HepG2 (cell line): Measurements from ENCODE around the gene ZNRF3. TPM values are rescaled to one million over a fixed set of nuclear protein-coding genes. Genes with fewer than 3 reads are reported as not detected.

Experiments
- CREB1 ChIP-seq, 2 experiments: fragments of 450-650 bp in 1 of 2; IDR thresholded peaks; 2 replicates each; pipeline ENCODE4 v1.6.1; 2016 to 2017; ENCODE audit warnings: control low read depth in 1 of 2, mild to moderate bottlenecking in 1 of 2, missing compliant biosample characterization in 1 of 2, missing genetic modification characterization in 1 of 2
- ESRRA ChIP-seq: sonication (generic); formaldehyde crosslinking; IDR thresholded peaks from 2 replicates; pipeline ENCODE4 v1.5.1; 2020; ENCODE audit warnings: mild to moderate bottlenecking, low read depth, missing genetic modification reagents
- HOXA7 ChIP-seq: sonication (generic); formaldehyde crosslinking; IDR thresholded peaks from 2 replicates; pipeline ENCODE4 v1.8.1; 2022; ENCODE audit warnings: mild to moderate bottlenecking, missing genetic modification reagents, moderate library complexity
- SETDB1 ChIP-seq: sonication (generic); formaldehyde crosslinking; IDR thresholded peaks from 2 replicates; pipeline ENCODE4 v1.5.1; 2020; ENCODE audit warnings: missing genetic modification reagents, mild to moderate bottlenecking, borderline replicate concordance
- SIN3A ChIP-seq: IDR thresholded peaks from 2 replicates; pipeline ENCODE4 v1.6.1; 2011; ENCODE audit warnings: low read depth, mild to moderate bottlenecking, control low read depth, low read length, borderline replicate concordance
- SIX4 ChIP-seq: sonication (generic); formaldehyde crosslinking; IDR thresholded peaks from 2 replicates; pipeline ENCODE4 v1.4.0; 2020; ENCODE audit warnings: missing genetic modification reagents
- SKI ChIP-seq: fragments of 450-650 bp; IDR thresholded peaks from one replicate; pipeline ENCODE4 v1.6.1; 2018; ENCODE audit warnings: mild to moderate bottlenecking; ENCODE audit not compliant: partially characterized antibody
- SRSF9 ChIP-seq: fragments of 200-400 bp; formaldehyde crosslinking; IDR thresholded peaks from 2 replicates; pipeline ENCODE4 v1.6.1; 2018; ENCODE audit warnings: borderline replicate concordance, mild to moderate bottlenecking, low read depth, low read length; ENCODE audit not compliant: insufficient read depth, poor library complexity, severe bottlenecking
- ZBTB3 ChIP-seq: sonication (generic); formaldehyde crosslinking; IDR thresholded peaks from 2 replicates; pipeline ENCODE4 v1.4.0; 2020; ENCODE audit warnings: low read depth, mild to moderate bottlenecking, moderate library complexity, missing genetic modification reagents, borderline replicate concordance
- ZBTB38 ChIP-seq: sonication (generic); formaldehyde crosslinking; IDR thresholded peaks from 2 replicates; pipeline ENCODE4 v1.5.1; 2020; ENCODE audit warnings: mild to moderate bottlenecking, missing genetic modification reagents
- ZFP62 ChIP-seq: sonication (generic); formaldehyde crosslinking; IDR thresholded peaks from 2 replicates; pipeline ENCODE4 v1.4.0; 2020; ENCODE audit warnings: missing genetic modification reagents
- ZFX ChIP-seq: sonication (generic); formaldehyde crosslinking; IDR thresholded peaks from 2 replicates; pipeline ENCODE4 v1.4.0; 2020; ENCODE audit warnings: mild to moderate bottlenecking, low read depth, missing genetic modification reagents, moderate library complexity
- ZNF350 ChIP-seq: sonication (generic); formaldehyde crosslinking; IDR thresholded peaks from 2 replicates; pipeline ENCODE4 v1.4.0; 2020; ENCODE audit warnings: mild to moderate bottlenecking, low read depth, missing genetic modification reagents, borderline replicate concordance
- ZNF383 ChIP-seq: sonication (generic); formaldehyde crosslinking; IDR thresholded peaks from 2 replicates; pipeline ENCODE4 v1.4.0; 2020; ENCODE audit warnings: missing genetic modification reagents, mild to moderate bottlenecking, borderline replicate concordance
- polyA plus RNA-seq, 8 experiments: library from polyadenylated mRNA; depleted of rRNA in 3 of 8; stranded (reverse) in 7 of 8; unstranded in 1 of 8; fragments of >200 nt; fragmentation: Illumina TruSeq in 4 of 8; extraction: Trizol in 4 of 8; gene quantifications; 2 replicates each; pipeline versions ENCODE4 v1.2.1 to v1.2.3, GENCODE V29; 2011 to 2016; ENCODE audit warnings: low read depth in 4 of 8, missing spikeins in 1 of 8, mixed read lengths in 1 of 8; ENCODE audit not compliant: insufficient read depth in 1 of 8
- total RNA-seq, 5 experiments: library from RNA; depleted of rRNA; stranded (reverse); fragments of >200 nt; fragmentation: Illumina TruSeq; extraction: Trizol; gene quantifications; 2 replicates each; pipeline ENCODE4 v1.2.3, GENCODE V29; 2016; ENCODE audit warnings: low read depth in 1 of 5
- TF ChIP-seq, protein P1 (sequence below): sonication (generic); formaldehyde crosslinking; IDR thresholded peaks from 2 replicates; pipeline ENCODE4 v1.4.0; 2020; ENCODE audit warnings: missing genetic modification reagents, borderline replicate concordance
- TF ChIP-seq, protein P2 (sequence below): sonication (generic); formaldehyde crosslinking; IDR thresholded peaks from 2 replicates; pipeline ENCODE4 v1.5.0; 2020; ENCODE audit warnings: missing genetic modification reagents, mild to moderate bottlenecking, borderline replicate concordance
- TF ChIP-seq, protein P3 (sequence below): sonication (generic); formaldehyde crosslinking; IDR thresholded peaks from 2 replicates; pipeline ENCODE4 v1.5.0; 2020; ENCODE audit warnings: missing genetic modification reagents
- TF ChIP-seq, protein P4 (sequence below): sonication (generic); formaldehyde crosslinking; IDR thresholded peaks from 2 replicates; pipeline ENCODE4 v1.8.1; 2023; ENCODE audit warnings: mild to moderate bottlenecking, missing genetic modification reagents
- TF ChIP-seq, protein P5 (sequence below): IDR thresholded peaks from 2 replicates; pipeline ENCODE4 v1.6.1; 2016; ENCODE audit warnings: missing compliant biosample characterization, missing genetic modification reagents, borderline replicate concordance

ZNRF3 gene
- total and polyA plus RNA-seq, 2 of the 13 experiments (the other 11 are each of a cell fraction or from before 2014, with no cell fraction given), result 20.3 to 36.7 TPM

DNA sequence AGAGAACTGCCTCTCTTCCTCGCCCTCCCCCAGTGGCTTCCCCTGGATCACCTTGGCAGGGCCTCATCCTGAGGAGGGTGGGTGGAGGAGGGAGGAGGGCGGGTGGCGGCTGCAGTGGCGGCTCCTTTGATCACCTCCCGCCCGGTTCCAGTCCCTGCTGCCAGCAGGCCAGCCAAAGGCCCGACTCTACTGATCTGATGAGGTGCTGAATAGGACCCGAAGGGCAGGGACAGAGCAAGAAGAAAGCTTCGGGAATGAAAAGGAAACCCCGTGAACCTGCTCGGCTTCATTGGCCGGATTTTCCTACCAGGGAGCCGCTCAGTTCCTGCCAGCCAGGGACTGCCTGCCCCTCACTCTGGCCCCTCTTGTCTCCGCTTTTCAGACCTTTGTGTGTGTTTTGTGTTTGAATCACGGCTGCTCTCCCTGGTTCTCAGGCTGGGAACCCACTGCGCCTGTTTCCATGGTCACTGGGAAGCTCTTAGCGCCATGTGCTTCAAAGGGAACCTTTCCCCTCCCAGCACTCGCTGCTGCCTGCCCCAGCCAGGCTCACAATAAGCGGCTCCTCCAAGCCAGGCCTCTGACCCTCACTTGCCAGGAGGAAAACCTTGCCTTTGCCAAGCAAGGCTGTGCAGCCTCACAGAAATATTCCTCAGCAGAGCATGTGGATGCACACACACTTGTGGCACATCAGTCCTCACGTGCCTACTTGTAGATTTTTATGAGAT is 121.4 kb downstream of the ZNRF3 start (continued):
- TF ChIP-seq, protein P1, sequence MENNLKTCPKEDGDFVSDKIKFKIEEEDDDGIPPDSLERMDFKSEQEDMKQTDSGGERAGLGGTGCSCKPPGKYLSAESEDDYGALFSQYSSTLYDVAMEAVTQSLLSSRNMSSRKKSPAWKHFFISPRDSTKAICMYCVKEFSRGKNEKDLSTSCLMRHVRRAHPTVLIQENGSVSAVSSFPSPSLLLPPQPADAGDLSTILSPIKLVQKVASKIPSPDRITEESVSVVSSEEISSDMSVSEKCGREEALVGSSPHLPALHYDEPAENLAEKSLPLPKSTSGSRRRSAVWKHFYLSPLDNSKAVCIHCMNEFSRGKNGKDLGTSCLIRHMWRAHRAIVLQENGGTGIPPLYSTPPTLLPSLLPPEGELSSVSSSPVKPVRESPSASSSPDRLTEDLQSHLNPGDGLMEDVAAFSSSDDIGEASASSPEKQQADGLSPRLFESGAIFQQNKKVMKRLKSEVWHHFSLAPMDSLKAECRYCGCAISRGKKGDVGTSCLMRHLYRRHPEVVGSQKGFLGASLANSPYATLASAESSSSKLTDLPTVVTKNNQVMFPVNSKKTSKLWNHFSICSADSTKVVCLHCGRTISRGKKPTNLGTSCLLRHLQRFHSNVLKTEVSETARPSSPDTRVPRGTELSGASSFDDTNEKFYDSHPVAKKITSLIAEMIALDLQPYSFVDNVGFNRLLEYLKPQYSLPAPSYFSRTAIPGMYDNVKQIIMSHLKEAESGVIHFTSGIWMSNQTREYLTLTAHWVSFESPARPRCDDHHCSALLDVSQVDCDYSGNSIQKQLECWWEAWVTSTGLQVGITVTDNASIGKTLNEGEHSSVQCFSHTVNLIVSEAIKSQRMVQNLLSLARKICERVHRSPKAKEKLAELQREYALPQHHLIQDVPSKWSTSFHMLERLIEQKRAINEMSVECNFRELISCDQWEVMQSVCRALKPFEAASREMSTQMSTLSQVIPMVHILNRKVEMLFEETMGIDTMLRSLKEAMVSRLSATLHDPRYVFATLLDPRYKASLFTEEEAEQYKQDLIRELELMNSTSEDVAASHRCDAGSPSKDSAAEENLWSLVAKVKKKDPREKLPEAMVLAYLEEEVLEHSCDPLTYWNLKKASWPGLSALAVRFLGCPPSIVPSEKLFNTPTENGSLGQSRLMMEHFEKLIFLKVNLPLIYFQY (CRISPR knock-in tag), result peak; percentile 51; the same call in 1 of the 2 replicates
- no peak for TF ChIP-seq SRSF9
- TF ChIP-seq, protein P2, sequence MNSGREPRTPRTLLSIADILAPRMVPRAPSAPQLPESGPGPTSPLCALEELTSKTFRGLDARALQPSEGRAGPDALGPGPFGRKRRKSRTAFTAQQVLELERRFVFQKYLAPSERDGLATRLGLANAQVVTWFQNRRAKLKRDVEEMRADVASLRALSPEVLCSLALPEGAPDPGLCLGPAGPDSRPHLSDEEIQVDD (CRISPR knock-in tag), result no peak
- TF ChIP-seq ESRRA, result no peak; the same call in 1 of the 2 replicates
- peak; percentile 31 for TF ChIP-seq SKI
- no peak for TF ChIP-seq ZNF383 (CRISPR knock-in tag)
- TF ChIP-seq HOXA7 (CRISPR knock-in tag), result no peak
- no peak for TF ChIP-seq ZFP62 (CRISPR knock-in tag)
- 0 out of 2 replicates have a peak, but pooled peaks have one; percentile 14 for TF ChIP-seq ZNF350 (CRISPR knock-in tag)
- peak; percentile 66 for TF ChIP-seq ZFX (CRISPR knock-in tag)
- no peak for TF ChIP-seq SETDB1 (CRISPR knock-in tag)
- TF ChIP-seq, protein P3, sequence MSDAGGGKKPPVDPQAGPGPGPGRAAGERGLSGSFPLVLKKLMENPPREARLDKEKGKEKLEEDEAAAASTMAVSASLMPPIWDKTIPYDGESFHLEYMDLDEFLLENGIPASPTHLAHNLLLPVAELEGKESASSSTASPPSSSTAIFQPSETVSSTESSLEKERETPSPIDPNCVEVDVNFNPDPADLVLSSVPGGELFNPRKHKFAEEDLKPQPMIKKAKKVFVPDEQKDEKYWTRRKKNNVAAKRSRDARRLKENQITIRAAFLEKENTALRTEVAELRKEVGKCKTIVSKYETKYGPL (CRISPR knock-in tag), result no peak
- TF ChIP-seq, protein P4, sequence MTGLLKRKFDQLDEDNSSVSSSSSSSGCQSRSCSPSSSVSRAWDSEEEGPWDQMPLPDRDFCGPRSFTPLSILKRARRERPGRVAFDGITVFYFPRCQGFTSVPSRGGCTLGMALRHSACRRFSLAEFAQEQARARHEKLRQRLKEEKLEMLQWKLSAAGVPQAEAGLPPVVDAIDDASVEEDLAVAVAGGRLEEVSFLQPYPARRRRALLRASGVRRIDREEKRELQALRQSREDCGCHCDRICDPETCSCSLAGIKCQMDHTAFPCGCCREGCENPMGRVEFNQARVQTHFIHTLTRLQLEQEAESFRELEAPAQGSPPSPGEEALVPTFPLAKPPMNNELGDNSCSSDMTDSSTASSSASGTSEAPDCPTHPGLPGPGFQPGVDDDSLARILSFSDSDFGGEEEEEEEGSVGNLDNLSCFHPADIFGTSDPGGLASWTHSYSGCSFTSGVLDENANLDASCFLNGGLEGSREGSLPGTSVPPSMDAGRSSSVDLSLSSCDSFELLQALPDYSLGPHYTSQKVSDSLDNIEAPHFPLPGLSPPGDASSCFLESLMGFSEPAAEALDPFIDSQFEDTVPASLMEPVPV (CRISPR knock-in tag), result no peak
- TF ChIP-seq ZBTB3 (CRISPR knock-in tag), result 0 out of 2 replicates have a peak, but pooled peaks have one; percentile 62
- 0 out of 2 replicates have a peak, but pooled peaks have one; percentile 18 for TF ChIP-seq ZBTB38 (CRISPR knock-in tag)
- TF ChIP-seq, protein P5, sequence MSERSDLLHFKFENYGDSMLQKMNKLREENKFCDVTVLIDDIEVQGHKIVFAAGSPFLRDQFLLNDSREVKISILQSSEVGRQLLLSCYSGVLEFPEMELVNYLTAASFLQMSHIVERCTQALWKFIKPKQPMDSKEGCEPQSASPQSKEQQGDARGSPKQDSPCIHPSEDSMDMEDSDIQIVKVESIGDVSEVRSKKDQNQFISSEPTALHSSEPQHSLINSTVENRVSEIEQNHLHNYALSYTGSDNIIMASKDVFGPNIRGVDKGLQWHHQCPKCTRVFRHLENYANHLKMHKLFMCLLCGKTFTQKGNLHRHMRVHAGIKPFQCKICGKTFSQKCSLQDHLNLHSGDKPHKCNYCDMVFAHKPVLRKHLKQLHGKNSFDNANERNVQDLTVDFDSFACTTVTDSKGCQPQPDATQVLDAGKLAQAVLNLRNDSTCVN (CRISPR knock-in tag), result 0 out of 2 replicates have a peak, but pooled peaks have one; percentile 16
- no peak for TF ChIP-seq CREB1 (IDR thresholded peaks at IDR 0.05)
- no peak for TF ChIP-seq CREB1 (CRISPR knock-in tag; IDR thresholded peaks at IDR 0.05)
- TF ChIP-seq SIX4 (CRISPR knock-in tag), result no peak
- peak; percentile 90 for TF ChIP-seq SIN3A
